HepG2 (cell line): ENCODE data around the gene AKAP10. TPM values are rescaled to one million over a fixed set of nuclear protein-coding genes. Genes with fewer than 3 reads are reported as not detected.

ENCODE experiments used
- MAF1 ChIP-seq: sonication (generic); formaldehyde crosslinking; IDR thresholded peaks from 2 replicates; pipeline ENCODE4 v1.5.0; 2020; ENCODE audit warnings: missing genetic modification reagents, borderline replicate concordance
- MLXIP ChIP-seq: sonication (generic); formaldehyde crosslinking; IDR thresholded peaks from 2 replicates; pipeline ENCODE4 v1.9.0; 2021; ENCODE audit warnings: missing genetic modification reagents, borderline replicate concordance
- RELA ChIP-seq: sonication (generic); formaldehyde crosslinking; IDR thresholded peaks from 2 replicates; pipeline ENCODE4 v1.4.0; 2020; ENCODE audit warnings: missing genetic modification reagents
- TFDP1 ChIP-seq: IDR thresholded peaks from 2 replicates; pipeline ENCODE4 v1.6.1; 2016; ENCODE audit warnings: missing compliant biosample characterization, missing genetic modification reagents, borderline replicate concordance
- TFDP2 ChIP-seq: sonication (generic); formaldehyde crosslinking; IDR thresholded peaks from 2 replicates; pipeline ENCODE4 v1.4.0; 2020; ENCODE audit warnings: missing genetic modification reagents
- UBTF ChIP-seq: sonication (generic); formaldehyde crosslinking; IDR thresholded peaks from 2 replicates; pipeline ENCODE4 v1.4.0; 2020; ENCODE audit warnings: mild to moderate bottlenecking, missing genetic modification reagents
- ZC3H13 ChIP-seq: sonication (generic); formaldehyde crosslinking; IDR thresholded peaks from 2 replicates; pipeline ENCODE4 v1.8.1; 2023; ENCODE audit warnings: mild to moderate bottlenecking, missing genetic modification reagents, moderate library complexity
- ZFX ChIP-seq: sonication (generic); formaldehyde crosslinking; IDR thresholded peaks from 2 replicates; pipeline ENCODE4 v1.4.0; 2020; ENCODE audit warnings: mild to moderate bottlenecking, low read depth, missing genetic modification reagents, moderate library complexity
- ZNF30 ChIP-seq: sonication (generic); formaldehyde crosslinking; IDR thresholded peaks from 2 replicates; pipeline ENCODE4 v1.5.0; 2020; ENCODE audit warnings: mild to moderate bottlenecking, missing genetic modification reagents
- ZNF343 ChIP-seq: sonication (generic); formaldehyde crosslinking; IDR thresholded peaks from 2 replicates; pipeline ENCODE4 v1.4.0; 2020; ENCODE audit warnings: mild to moderate bottlenecking, missing genetic modification reagents
- ZNF530 ChIP-seq: sonication (generic); formaldehyde crosslinking; IDR thresholded peaks from 2 replicates; pipeline ENCODE4 v1.5.0; 2020; ENCODE audit warnings: low read depth, mild to moderate bottlenecking, missing genetic modification reagents
- ZNF782 ChIP-seq: sonication (generic); formaldehyde crosslinking; IDR thresholded peaks from 2 replicates; pipeline ENCODE4 v1.4.0; 2020; ENCODE audit warnings: missing genetic modification reagents, mild to moderate bottlenecking, borderline replicate concordance
- polyA plus RNA-seq, 8 experiments: library from polyadenylated mRNA; depleted of rRNA in 3 of 8; stranded (reverse) in 7 of 8; unstranded in 1 of 8; fragments of >200 nt; fragmentation: Illumina TruSeq in 4 of 8; extraction: Trizol in 4 of 8; gene quantifications; 2 replicates each; pipeline versions ENCODE4 v1.2.1 to v1.2.3, GENCODE V29; 2011 to 2016; ENCODE audit warnings: low read depth in 4 of 8, missing spikeins in 1 of 8, mixed read lengths in 1 of 8; ENCODE audit not compliant: insufficient read depth in 1 of 8
- total RNA-seq, 5 experiments: library from RNA; depleted of rRNA; stranded (reverse); fragments of >200 nt; fragmentation: Illumina TruSeq; extraction: Trizol; gene quantifications; 2 replicates each; pipeline ENCODE4 v1.2.3, GENCODE V29; 2016; ENCODE audit warnings: low read depth in 1 of 5
- TF ChIP-seq, protein P1 (sequence below): sonication (generic); formaldehyde crosslinking; IDR thresholded peaks from 2 replicates; pipeline ENCODE4 v1.4.0; 2020; ENCODE audit warnings: missing genetic modification reagents
- TF ChIP-seq, protein P2 (sequence below): sonication (generic); formaldehyde crosslinking; IDR thresholded peaks from 2 replicates; pipeline ENCODE4 v1.4.0; 2020; ENCODE audit warnings: missing genetic modification reagents, borderline replicate concordance

AKAP10 gene
- total and polyA plus RNA-seq, 2 of the 13 experiments (the other 11 are each of a cell fraction or from before 2014, with no cell fraction given), result 17.6 to 21.7 TPM

DNA sequence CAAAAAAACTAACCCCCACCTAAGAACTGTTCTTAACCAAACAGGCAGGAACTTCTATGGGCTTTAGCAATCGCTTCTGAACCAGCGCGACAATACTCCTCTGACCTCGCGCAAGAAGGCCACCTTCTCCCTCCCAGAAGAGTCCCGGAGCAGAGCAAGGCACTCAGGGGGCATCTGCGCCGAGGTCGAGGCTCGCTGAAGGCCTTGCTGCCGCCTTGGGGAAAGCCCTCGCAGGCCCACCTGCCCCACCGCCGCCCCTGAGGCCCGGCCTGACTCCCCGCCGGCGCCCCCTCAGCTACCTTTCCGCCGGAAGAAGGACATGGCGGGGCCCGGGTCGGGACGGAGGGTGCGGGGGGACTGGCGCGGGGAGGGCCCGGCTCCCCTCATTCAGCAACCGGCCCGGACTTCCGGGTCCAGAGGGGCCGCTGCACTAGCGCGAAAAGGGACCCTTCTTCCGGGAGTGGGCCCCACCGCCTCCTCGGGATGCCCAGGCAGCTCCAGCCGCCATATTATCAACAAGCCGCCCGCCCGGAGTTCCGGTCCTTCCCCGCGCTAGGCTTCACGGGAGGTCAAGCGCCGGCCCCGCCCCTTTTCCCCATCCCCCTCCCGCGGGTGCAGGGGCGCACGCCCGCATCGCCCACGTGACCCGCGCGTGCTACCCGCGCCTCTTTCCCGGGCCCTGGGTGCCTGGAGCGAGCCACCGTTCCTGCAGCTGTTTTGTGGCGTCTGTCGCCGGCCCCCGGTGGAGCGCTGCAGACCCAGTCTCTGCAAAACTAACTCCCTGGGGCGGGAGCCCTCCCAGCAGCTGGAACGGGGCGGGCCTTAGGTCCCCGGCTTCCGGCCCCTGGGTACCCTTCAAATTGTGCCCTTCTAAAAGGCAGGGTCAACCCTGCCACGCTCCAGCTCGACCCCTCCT is at the start of gene AKAP10 (continued):
- peak; percentile 97; the same call in 1 of the 2 replicates for TF ChIP-seq TFDP1 (CRISPR knock-in tag)
- peak; percentile 93 for TF ChIP-seq TFDP2 (CRISPR knock-in tag)
- TF ChIP-seq MLXIP (CRISPR knock-in tag), result peak; percentile 97
- TF ChIP-seq, protein P1, sequence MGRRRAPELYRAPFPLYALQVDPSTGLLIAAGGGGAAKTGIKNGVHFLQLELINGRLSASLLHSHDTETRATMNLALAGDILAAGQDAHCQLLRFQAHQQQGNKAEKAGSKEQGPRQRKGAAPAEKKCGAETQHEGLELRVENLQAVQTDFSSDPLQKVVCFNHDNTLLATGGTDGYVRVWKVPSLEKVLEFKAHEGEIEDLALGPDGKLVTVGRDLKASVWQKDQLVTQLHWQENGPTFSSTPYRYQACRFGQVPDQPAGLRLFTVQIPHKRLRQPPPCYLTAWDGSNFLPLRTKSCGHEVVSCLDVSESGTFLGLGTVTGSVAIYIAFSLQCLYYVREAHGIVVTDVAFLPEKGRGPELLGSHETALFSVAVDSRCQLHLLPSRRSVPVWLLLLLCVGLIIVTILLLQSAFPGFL (CRISPR knock-in tag), result peak; percentile 81; the same call in 1 of the 2 replicates
- TF ChIP-seq, protein P2, sequence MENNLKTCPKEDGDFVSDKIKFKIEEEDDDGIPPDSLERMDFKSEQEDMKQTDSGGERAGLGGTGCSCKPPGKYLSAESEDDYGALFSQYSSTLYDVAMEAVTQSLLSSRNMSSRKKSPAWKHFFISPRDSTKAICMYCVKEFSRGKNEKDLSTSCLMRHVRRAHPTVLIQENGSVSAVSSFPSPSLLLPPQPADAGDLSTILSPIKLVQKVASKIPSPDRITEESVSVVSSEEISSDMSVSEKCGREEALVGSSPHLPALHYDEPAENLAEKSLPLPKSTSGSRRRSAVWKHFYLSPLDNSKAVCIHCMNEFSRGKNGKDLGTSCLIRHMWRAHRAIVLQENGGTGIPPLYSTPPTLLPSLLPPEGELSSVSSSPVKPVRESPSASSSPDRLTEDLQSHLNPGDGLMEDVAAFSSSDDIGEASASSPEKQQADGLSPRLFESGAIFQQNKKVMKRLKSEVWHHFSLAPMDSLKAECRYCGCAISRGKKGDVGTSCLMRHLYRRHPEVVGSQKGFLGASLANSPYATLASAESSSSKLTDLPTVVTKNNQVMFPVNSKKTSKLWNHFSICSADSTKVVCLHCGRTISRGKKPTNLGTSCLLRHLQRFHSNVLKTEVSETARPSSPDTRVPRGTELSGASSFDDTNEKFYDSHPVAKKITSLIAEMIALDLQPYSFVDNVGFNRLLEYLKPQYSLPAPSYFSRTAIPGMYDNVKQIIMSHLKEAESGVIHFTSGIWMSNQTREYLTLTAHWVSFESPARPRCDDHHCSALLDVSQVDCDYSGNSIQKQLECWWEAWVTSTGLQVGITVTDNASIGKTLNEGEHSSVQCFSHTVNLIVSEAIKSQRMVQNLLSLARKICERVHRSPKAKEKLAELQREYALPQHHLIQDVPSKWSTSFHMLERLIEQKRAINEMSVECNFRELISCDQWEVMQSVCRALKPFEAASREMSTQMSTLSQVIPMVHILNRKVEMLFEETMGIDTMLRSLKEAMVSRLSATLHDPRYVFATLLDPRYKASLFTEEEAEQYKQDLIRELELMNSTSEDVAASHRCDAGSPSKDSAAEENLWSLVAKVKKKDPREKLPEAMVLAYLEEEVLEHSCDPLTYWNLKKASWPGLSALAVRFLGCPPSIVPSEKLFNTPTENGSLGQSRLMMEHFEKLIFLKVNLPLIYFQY (CRISPR knock-in tag), result no peak
- TF ChIP-seq ZNF30 (CRISPR knock-in tag), result peak; percentile 97
- no peak for TF ChIP-seq MAF1 (CRISPR knock-in tag)
- TF ChIP-seq ZNF343 (CRISPR knock-in tag), result peak; percentile 90; the same call in 1 of the 2 replicates
- TF ChIP-seq ZNF782 (CRISPR knock-in tag), result peak; percentile 97
- TF ChIP-seq ZNF530 (CRISPR knock-in tag), result peak; percentile 52; the same call in 1 of the 2 replicates
- peak; percentile 77 for TF ChIP-seq UBTF (CRISPR knock-in tag)
- TF ChIP-seq ZFX (CRISPR knock-in tag), result peak; percentile 94
- peak; percentile 87 for TF ChIP-seq ZC3H13 (CRISPR knock-in tag)
- TF ChIP-seq RELA (CRISPR knock-in tag), result no peak; the same call in 1 of the 2 replicates
